Adrenal gland (tissue), 12 donors: ENCODE measurements around the gene PPP4R3B. TPM values are rescaled to one million over a fixed set of nuclear protein-coding genes. Genes with fewer than 3 reads are reported as not detected.

Source experiments
- DNase-seq, 7 donors: peaks; one replicate each; pipeline ENCODE4 v3.0.0-alpha.2; 2019 to 2020
- H3K27ac ChIP-seq, 5 donors: fragments of 200-600 bp; sonication (generic) in 4 of 5; 1 replicate in 3 of 5; 2 replicates in 2 of 5; pipeline versions ENCODE4 v1.5.1 to v1.8.0; 2016 to 2020; ENCODE audit warnings: mild to moderate bottlenecking in 1 of 5
- H3K27me3 ChIP-seq: fragments of 200-600 bp; 2 replicates; pipeline ENCODE4 v1.8.0; 2021
- H3K36me3 ChIP-seq, 2 donors: fragments of 200-600 bp; replicated peaks in 1 of 2; 1 replicate in 1 of 2; 2 replicates in 1 of 2; pipeline versions ENCODE4 v1.5.1 to v1.8.0; 2018 to 2022
- H3K4me1 ChIP-seq, 2 donors: fragments of 200-600 bp; replicated peaks in 1 of 2; 1 replicate in 1 of 2; 2 replicates in 1 of 2; pipeline versions ENCODE4 v1.5.1 to v1.8.0; 2018 to 2021
- H3K4me3 ChIP-seq, 4 donors: fragments of 200-600 bp; sonication (generic) in 3 of 4; one replicate each; pipeline ENCODE4 v1.5.1; 2016 to 2018
- H3K9me3 ChIP-seq, 3 donors: fragments of 200-600 bp; sonication (generic) in 1 of 3; replicated peaks in 1 of 3; 1 replicate in 2 of 3; 2 replicates in 1 of 3; pipeline versions ENCODE4 v1.5.1 to v1.8.0; 2016 to 2021
- POLR2A ChIP-seq, 2 donors: fragments of 450-650 bp; IDR thresholded peaks; one replicate each; pipeline ENCODE4 v1.6.1; 2017; ENCODE audit warnings: antibody characterized with exemption in 2 of 2, mild to moderate bottlenecking in 2 of 2, moderate library complexity in 1 of 2
- WGBS, 4 donors: extraction: QIAGEN DNeasy Blood & Tissue Kit in 2 of 4; methylation state at CpG; one replicate each; pipeline versions ENCODE4 v1.1.5 to v1.1.7; 2013 to 2017; 5-methylcytosine and 5-hydroxymethylcytosine counted together
- intact Hi-C, 2 donors: fragments of 100-400 bp; cut with DNase I; formaldehyde crosslinking; loops; one replicate each; pipeline versions ENCODE4 v1.14.1 to v1.15.0; 2022 to 2023
- polyA plus RNA-seq, 3 donors: library from polyadenylated mRNA; stranded (reverse); fragments of 200-250 nt in 2 of 3; fragments of 350-450 nt in 1 of 3; fragmentation: Illumina TruSeq in 1 of 3; extraction: RNeasy Lipid Tissue Mini Kit (QIAGEN cat#74804) in 1 of 3; gene quantifications; one replicate each; pipeline ENCODE4 v1.2.3, GENCODE V29; 2013 to 2014
- total RNA-seq, 9 donors: library from RNA; depleted of rRNA in 4 of 9; stranded (reverse); fragments of >200 nt in 4 of 9; fragments of 120-200 nt in 1 of 9; fragmentation: NEBNext Ultra II Directional in 1 of 9; extraction: Animal tissue kit (Norgen Biotek cat#: 25700) in 1 of 9; gene quantifications; one replicate each; pipeline versions ENCODE4 v1.1.0 to v1.2.4, GENCODE V29; 2013 to 2023
- TF ChIP-seq, protein P1 (sequence below), 6 experiments: fragments of 450-650 bp in 4 of 6; fragments of 200-600 bp in 2 of 6; sonication (generic) in 1 of 6; IDR thresholded peaks; 1 replicate in 5 of 6; 2 replicates in 1 of 6; pipeline versions ENCODE4 v1.5.1 to v1.8.0; 2016 to 2021; ENCODE audit warnings: antibody characterized with exemption in 6 of 6, mild to moderate bottlenecking in 2 of 6, moderate library complexity in 1 of 6
- donor health status: healthy with polysubstance abuse.
- donor health status: Bipolar disorder and iron deficiency.
- donor health status: DM: yes; HTN: yes; CAD: no.
- donor health status: DM: no; HTN: no; CAD: no.
- donor health status: DM: no; HTN: no; CAD: no.
- donor health status: DM: yes; HTN: yes; CAD: no.

The PPP4R3B gene
- total and polyA plus RNA-seq, 12 donors, result 22.8 to 89.2 (median 69.9) TPM

DNA sequence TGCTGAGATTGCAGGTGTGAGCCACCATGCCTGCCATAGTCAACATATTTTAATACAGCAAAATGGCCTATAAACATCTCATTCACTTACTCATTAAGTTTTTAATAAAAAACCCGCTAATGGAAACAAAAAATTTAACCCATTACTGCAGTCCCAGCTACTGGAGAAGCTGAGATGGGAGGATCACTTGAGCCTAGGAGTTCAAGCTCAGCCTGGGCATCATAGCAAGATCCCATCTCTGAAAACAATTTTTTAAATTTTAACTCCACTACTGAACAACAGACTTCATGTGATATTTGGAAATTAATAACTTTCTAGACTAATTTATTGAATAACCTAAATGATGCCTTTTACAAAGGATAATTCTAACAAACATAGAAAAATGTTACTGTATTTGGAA lies 5.4 kb downstream of the PPP4R3B start:
- Histone ChIP-seq H3K4me1 (peaks cover 5 to 32% of the 10 kb centered on the region in 2 donors), H3K27me3 (no peaks in the 10 kb centered on the region), H3K27ac (no peak overlapping the region), H3K4me3 (no peak overlapping the region), H3K9me3 (no peaks in the 10 kb centered on the region), H3K36me3 (peaks cover 0 to 34% of the 10 kb centered on the region in 2 donors)
- WGBS, 4 donors, result 84 to 92% (median 91%) methylated on average over 1 of the region's 1 CpG
- DNase-seq, result no peak
- intact Hi-C loops, result no loop called here
- no peak for TF ChIP-seq POLR2A (IDR thresholded peaks at IDR 0.05)
- TF ChIP-seq, protein P1, sequence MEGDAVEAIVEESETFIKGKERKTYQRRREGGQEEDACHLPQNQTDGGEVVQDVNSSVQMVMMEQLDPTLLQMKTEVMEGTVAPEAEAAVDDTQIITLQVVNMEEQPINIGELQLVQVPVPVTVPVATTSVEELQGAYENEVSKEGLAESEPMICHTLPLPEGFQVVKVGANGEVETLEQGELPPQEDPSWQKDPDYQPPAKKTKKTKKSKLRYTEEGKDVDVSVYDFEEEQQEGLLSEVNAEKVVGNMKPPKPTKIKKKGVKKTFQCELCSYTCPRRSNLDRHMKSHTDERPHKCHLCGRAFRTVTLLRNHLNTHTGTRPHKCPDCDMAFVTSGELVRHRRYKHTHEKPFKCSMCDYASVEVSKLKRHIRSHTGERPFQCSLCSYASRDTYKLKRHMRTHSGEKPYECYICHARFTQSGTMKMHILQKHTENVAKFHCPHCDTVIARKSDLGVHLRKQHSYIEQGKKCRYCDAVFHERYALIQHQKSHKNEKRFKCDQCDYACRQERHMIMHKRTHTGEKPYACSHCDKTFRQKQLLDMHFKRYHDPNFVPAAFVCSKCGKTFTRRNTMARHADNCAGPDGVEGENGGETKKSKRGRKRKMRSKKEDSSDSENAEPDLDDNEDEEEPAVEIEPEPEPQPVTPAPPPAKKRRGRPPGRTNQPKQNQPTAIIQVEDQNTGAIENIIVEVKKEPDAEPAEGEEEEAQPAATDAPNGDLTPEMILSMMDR (IDR thresholded peaks at IDR 0.05), result no peak

DNA sequence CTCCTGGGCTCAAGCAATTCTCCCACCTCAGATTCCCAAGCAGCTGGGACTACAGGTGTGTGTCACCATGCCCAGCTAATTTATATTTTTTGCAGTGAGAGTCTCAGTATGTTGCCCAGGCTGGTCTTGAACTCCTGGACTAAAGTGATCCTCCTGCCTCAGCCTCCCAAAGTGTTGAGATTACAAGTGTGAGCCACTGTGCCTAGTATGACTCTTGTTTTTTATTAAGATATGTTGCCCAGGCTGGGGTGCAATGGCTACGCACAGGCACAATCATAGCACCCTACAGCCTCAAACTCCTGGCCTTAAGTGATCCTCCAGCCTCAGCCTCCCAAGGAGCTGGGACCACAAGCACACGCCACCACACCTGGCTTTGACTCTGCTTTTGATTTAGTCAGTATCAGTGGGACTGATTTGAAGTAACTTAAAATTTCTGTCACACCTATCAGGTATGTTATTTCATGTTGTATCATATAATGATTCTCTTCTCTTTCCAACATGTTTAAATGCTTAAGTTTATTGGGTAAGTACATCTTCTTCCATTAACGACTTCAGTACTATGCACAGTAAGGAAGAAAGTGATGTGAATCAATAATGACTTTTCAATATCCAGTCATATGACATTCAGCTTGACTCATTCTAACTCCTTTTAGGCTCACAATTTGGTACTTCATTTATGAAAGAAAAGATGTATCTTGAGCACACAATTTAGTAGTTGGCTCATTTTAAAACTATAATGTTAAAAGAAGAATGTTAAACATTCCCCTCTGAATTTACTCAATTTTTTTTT lies 6.3 kb downstream of the PPP4R3B start:
- Histone ChIP-seq H3K36me3 (peaks cover 0 to 34% of the 10 kb centered on the region in 2 donors), H3K4me1 (peaks cover under 1 to 32% of the 10 kb centered on the region in 2 donors), H3K4me3 (no peak overlapping the region), H3K27me3 (no peaks in the 10 kb centered on the region), H3K9me3 (no peaks in the 10 kb centered on the region), H3K27ac (no peak overlapping the region)
- intact Hi-C loops, result no loop called here
- WGBS, 4 donors, result 95 to 97% (median 95%) methylated on average over 2 to 3 of the region's 3 CpGs
- TF ChIP-seq, protein P1 (IDR thresholded peaks at IDR 0.05), result no peak
- no peak for DNase-seq

DNA sequence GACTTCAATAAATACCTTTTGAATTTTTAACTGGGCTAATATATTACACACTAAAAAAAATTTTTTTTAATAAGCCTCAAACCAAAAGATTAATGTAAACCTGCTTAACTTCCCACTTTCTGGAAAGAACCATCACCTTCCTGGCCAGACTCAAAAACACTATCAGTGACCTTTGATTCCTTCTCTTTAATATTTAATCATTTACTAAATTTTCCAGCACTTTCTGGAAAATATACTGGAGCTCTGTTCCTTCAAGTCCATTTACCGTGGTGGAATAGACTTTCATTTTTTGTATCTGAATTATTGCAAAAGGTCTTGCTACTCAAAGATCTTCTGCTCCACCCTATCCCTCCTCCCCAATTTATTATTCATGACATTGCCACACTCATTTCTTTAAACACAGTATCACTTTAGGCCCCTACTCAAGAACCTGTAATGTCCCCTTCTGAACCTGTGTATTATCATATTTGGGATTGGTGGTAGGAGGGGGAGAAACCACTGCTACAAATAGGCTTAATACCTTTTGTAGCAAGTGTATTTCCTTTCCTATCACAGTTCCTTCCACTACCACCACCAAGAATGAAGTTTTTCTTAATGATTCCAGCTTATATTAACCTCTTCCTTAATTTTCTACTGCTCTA lies 7.4 kb downstream of the PPP4R3B start:
- H3K27ac ChIP-seq, result no peak overlapping the region
- H3K36me3 ChIP-seq, result peaks cover 0 to 34% of the 10 kb centered on the region in 2 donors
- TF ChIP-seq POLR2A (IDR thresholded peaks at IDR 0.05), result no peak
- TF ChIP-seq, protein P1 (IDR thresholded peaks at IDR 0.05), result no peak
- intact Hi-C loops, result no loop called here
- H3K27me3 ChIP-seq, result no peaks in the 10 kb centered on the region
- H3K4me3 ChIP-seq, result no peak overlapping the region
- H3K4me1 ChIP-seq, result peaks cover under 1 to 26% of the 10 kb centered on the region in 2 donors
- no peaks in the 10 kb centered on the region for H3K9me3 ChIP-seq
- no peak for DNase-seq
- WGBS, 4 donors, result 58 to 77% (median 67%) methylated on average over 1 of the region's 1 CpG

DNA sequence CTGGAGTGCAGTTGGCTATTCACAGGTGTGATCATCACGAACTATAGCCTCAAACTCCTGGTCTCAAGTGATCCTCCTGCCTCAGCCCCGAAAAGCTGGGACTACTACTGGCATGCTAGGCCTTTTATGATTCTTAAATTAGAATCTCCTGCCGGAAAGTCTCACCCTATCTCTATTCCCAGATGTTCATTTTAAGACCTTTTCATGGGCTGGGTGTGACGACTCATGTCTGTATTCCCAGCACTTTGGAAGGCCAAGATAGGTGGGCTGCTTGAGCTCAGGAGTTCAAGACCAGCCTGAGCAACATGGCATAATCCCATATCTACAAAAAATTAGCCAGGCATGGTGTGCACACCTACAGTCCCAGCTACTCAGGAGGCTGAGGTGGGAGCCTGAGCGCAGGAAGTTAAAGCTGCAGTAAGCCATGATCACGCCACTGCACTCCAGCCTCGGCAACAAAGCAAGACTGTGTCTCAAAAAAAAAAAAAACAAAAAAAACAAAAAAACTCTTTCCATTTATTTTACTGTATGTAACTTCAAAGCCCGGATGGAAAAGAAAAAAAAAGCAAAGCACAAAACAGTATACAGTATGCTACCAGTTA lies 8.1 kb downstream of the PPP4R3B start:
- no peak for DNase-seq
- no peak overlapping the region for H3K4me3 ChIP-seq
- no peak for TF ChIP-seq POLR2A (IDR thresholded peaks at IDR 0.05)
- TF ChIP-seq, protein P1 (IDR thresholded peaks at IDR 0.05), result no peak
- WGBS, 4 donors, result 76 to 83% (median 79%) methylated on average over 7 to 8 of the region's 8 CpGs
- intact Hi-C loops, result no loop called here
- no peaks in the 10 kb centered on the region for H3K27me3 ChIP-seq
- H3K9me3 ChIP-seq, result no peaks in the 10 kb centered on the region
- peaks cover 7 to 21% of the 10 kb centered on the region in 2 donors for H3K4me1 ChIP-seq
- H3K36me3 ChIP-seq, result peaks cover 0 to 32% of the 10 kb centered on the region in 2 donors
- no peak overlapping the region for H3K27ac ChIP-seq
